Subcutaneous abdominal adipose tissue (tissue), 5 donors: ENCODE results near the gene PREX1.

Source experiments
- H3K27ac ChIP-seq: one replicate; pipeline ENCODE4 v1.7.0; 2013; ENCODE audit warnings: low read depth, mild to moderate bottlenecking, inconsistent platforms, low read length, moderate library complexity
- H3K27me3 ChIP-seq, 5 donors: one replicate each; pipeline ENCODE4 v1.7.0; 2013; ENCODE audit warnings: low read length in 5 of 5, inconsistent platforms in 1 of 5; ENCODE audit not compliant: control insufficient read depth in 5 of 5, insufficient read depth in 4 of 5
- H3K36me3 ChIP-seq, 5 donors: one replicate each; pipeline ENCODE4 v1.7.0; 2013; ENCODE audit warnings: low read length in 5 of 5; ENCODE audit not compliant: control insufficient read depth in 5 of 5, insufficient read depth in 5 of 5
- H3K4me1 ChIP-seq, 5 donors: one replicate each; pipeline ENCODE4 v1.7.0; 2013; ENCODE audit warnings: low read length in 5 of 5, mild to moderate bottlenecking in 3 of 5, moderate library complexity in 1 of 5; ENCODE audit not compliant: control insufficient read depth in 5 of 5, insufficient read depth in 5 of 5
- H3K4me3 ChIP-seq, 5 donors: one replicate each; pipeline ENCODE4 v1.7.0; 2013; ENCODE audit warnings: low read length in 5 of 5, low read depth in 1 of 5
- H3K9ac ChIP-seq, 5 donors: one replicate each; pipeline ENCODE4 v1.7.0; 2013; ENCODE audit warnings: low read length in 5 of 5, mild to moderate bottlenecking in 4 of 5, moderate library complexity in 3 of 5
- H3K9me3 ChIP-seq, 5 donors: one replicate each; pipeline ENCODE4 v1.7.0; 2013; ENCODE audit warnings: low read length in 5 of 5; ENCODE audit not compliant: control insufficient read depth in 5 of 5
- donor health status: healthy.
- donor health status: healthy.
- donor health status: healthy.
- donor health status: healthy.
- donor health status: healthy.

PREX1 gene

DNA sequence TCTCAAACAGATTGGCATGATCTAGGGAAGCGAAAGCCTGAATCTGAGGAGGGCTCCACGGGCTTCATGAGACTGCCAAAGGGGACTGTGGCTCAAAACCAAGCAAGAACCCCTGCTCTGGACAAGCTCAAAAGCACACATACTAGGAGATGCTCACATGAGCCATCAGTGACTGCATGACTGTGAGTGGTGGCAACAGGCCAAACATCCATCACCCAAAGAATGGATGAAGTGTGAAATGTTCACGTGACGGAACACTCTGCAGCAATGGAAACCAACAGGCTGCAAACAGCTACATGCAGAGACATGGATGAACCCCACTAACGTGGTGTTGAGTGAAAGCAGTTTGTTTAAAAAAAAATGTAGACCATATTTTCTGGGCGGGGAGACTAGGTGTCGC is 136.3 kb downstream of the PREX1 start:
- Histone ChIP-seq H3K27ac (no peak overlapping the region), H3K9me3 (no peaks in the 10 kb centered on the region), H3K4me3 (no peak overlapping the region), H3K27me3 (peaks cover 0 to 15% (median 10%) of the 10 kb centered on the region in 5 donors), H3K9ac (no peak overlapping the region), H3K36me3 (peaks cover 0 to 30% (median 13%) of the 10 kb centered on the region in 5 donors), H3K4me1 (peaks cover 0 to 11% (median 5%) of the 10 kb centered on the region in 5 donors)

DNA sequence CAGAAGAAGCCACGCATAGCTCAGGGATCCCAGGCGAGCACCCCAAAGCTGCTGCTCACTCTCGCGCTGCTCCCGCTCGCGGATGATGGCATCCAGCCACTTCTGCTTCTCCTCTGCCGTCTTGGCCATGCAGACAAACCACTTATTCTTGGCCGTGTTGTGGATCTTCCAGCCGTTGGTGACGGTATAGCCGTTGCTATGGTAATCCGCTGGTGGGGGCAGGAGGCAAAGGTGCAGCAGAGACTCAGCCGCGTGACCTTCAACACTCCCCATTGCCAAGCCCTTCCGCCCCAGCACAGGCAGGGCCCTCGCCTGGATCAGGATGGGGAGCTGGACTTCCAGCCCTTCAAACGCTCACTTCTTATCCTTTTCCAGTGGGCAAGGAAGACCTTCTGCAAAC is 136.9 kb downstream of the PREX1 start:
- H3K27ac ChIP-seq = no peak overlapping the region
- no peaks in the 10 kb centered on the region for H3K9me3 ChIP-seq
- H3K4me1 ChIP-seq = peaks cover 3 to 17% (median 12%) of the 10 kb centered on the region in 5 donors
- H3K4me3 ChIP-seq = no peak overlapping the region
- H3K36me3 ChIP-seq = peaks cover 0 to 30% (median 13%) of the 10 kb centered on the region in 5 donors
- H3K27me3 ChIP-seq = peaks cover 0 to 15% (median 10%) of the 10 kb centered on the region in 5 donors
- H3K9ac ChIP-seq = no peak overlapping the region

DNA sequence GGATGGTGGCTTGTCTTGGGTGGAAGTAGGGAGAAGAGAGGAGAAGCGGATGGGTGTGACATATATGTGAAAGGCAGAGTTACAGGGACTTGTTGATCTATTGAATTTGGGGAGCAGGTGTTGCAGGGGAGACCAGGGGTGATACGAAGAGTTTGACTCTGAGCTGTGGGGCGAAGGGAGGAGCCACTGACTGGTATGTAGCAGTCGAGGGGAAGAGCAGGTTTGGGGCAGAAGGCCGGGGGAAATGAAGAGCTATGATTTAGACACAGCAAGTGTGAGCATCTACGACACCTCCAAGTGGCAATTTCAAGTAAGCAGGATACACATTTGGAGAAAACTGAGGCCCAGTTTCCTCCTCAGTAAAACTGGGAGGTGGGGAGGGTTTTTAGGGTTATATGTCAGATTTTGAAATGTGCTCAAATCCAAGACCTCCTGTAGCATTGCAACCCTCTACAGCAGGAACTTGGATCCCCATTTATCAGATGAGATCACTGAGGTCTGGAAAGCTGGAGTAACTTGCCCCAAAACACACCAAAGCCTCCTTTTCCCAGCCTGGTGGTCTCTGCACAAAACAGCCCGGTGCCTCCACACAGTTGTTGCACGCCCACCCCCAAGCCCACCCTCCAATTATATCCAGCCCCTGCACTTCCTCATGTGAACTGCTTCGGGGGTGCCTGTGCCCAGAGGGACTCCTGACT is 137.8 kb downstream of the PREX1 start:
- Histone ChIP-seq H3K9ac (no peak overlapping the region), H3K27ac (no peak overlapping the region), H3K4me1 (peaks cover 4 to 25% (median 20%) of the 10 kb centered on the region in 5 donors), H3K9me3 (no peaks in the 10 kb centered on the region), H3K27me3 (peaks cover 0 to 12% (median 10%) of the 10 kb centered on the region in 5 donors), H3K4me3 (no peak overlapping the region), H3K36me3 (peaks cover 0 to 30% (median 13%) of the 10 kb centered on the region in 5 donors)

DNA sequence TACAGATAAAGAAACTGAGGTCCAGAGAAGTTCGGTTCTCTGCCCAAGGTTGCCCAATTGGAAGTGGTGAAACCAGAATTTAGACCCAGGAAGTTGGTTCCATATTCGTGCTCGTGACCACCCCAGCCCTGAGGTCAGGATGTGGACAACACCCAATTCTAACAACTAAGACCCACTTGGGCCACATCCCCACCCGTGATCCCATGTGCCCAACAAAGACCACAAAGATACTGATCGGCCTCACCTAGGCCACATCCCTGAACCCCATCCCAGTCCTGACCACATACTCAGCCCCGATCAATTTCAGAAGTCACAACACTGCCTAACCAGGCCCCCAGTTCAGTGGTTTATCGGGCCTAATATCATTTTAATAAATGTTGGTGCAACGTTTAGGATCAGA is 138.4 kb downstream of the PREX1 start:
- Histone ChIP-seq H3K9ac (no peak overlapping the region), H3K27me3 (peaks cover 0 to 17% (median 11%) of the 10 kb centered on the region in 5 donors), H3K9me3 (no peaks in the 10 kb centered on the region), H3K4me3 (no peak overlapping the region), H3K4me1 (peaks cover 10 to 31% (median 27%) of the 10 kb centered on the region in 5 donors), H3K27ac (no peak overlapping the region), H3K36me3 (peaks cover 0 to 27% (median 11%) of the 10 kb centered on the region in 5 donors)

DNA sequence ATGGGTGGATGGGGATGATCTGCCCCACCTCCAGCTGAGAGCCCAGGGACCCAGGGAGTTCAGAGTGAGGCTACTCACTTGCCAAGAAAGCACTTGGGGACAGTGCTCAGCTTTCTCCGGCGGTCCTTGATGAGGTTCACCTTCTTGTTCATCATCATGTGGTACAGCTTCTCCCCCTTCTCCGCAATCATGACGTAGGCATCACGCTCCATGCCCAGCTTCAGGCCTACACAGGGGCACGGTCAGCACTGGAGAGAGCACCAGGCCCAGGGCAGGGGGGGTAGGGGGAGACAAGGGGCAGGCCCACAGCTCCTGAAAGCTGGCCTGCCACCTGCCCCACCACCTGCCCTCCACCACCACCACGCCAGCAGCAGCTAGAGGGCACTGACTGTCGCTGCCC is 139.2 kb downstream of the PREX1 start:
- peaks cover 0 to 23% (median 14%) of the 10 kb centered on the region in 5 donors for H3K27me3 ChIP-seq
- no peak overlapping the region for H3K4me3 ChIP-seq
- peaks cover 11 to 39% (median 31%) of the 10 kb centered on the region in 5 donors for H3K4me1 ChIP-seq
- peaks cover 0 to 24% (median 9%) of the 10 kb centered on the region in 5 donors for H3K36me3 ChIP-seq
- no peaks in the 10 kb centered on the region for H3K9me3 ChIP-seq
- no peak overlapping the region for H3K9ac ChIP-seq
- no peak overlapping the region for H3K27ac ChIP-seq

DNA sequence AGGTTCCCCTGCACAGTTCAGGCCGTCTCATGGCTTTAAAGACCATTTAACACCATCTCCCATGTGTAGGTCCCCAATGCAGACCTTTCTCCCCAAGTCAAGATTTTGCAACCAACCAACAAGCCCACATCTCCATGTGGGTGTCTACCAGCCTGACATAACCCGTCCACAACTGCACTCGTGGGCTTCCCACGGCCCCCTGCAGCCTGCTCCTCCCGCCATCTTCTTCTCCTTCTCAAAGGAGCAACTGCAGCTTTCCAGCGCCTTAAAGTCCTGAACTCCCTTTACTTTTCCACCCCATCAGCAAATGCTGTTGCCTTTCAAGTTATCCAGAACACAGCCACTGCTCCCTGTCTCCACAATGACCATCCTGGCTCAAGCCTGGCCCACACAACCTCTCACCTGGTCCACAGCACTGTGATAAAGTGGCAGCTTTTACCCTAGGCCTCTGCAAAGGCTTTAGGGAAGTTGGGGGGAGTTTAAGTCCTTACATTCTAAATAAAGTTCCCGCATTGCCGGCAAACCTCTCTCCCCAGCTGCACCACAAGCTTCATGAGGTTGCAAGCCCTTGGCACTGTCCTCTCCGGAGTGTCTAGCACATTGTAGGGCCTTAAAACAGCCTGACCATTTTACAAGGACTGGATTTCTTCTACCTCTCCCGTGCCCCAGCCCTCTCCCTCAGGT is 140.5 kb downstream of the PREX1 start:
- H3K4me1 ChIP-seq = peaks cover 16 to 52% (median 42%) of the 10 kb centered on the region in 5 donors
- H3K36me3 ChIP-seq = peaks cover 0 to 17% (median 9%) of the 10 kb centered on the region in 5 donors
- H3K4me3 ChIP-seq = no peak overlapping the region
- H3K27me3 ChIP-seq = peaks cover 0 to 32% (median 14%) of the 10 kb centered on the region in 5 donors
- no peaks in the 10 kb centered on the region for H3K9me3 ChIP-seq
- H3K9ac ChIP-seq = no peak overlapping the region
- H3K27ac ChIP-seq = no peak overlapping the region

DNA sequence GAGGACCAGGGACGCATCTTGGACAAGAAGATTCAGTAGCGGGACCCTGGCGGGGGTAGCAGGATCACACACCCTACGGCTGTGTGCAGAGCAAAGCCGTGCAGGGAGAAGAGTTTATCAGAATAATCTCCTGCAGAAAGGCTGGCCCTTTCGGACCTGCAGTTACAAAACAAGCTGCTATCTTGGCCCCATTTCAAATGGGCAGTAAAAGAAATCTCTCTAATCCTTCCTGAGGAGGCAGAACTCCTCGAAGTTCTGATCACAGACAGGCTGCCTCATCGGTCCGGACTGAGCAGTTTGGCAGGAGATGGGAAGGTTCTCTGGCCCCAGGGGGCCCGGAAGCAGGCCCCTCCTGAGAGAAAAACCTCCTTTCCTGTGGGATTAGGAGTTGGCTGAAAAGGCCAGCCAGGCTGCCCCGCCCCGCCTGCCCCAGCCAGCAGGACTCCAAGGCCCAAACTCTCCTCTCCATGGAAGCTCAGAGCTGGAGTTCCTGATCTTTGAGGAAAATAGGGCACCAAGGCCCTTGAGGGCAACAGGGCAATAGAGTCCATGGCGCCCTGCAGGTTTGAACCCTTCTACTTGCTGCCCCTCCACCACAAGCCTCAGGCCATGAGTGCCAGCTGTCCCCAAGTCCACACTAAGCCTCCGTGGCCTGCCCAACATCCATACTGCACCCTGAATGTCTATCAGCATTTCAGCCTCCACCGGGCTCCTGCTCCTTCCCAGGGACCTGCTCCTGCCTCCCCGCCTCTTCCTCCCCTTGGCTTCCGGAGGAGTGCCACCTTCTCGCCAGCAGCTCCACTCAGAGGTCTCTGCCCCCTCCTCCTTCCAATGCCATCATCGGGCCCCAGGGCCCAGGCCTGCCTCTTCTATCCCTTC is 141.3 kb downstream of the PREX1 start:
- Histone ChIP-seq H3K9ac (no peak overlapping the region), H3K27ac (no peak overlapping the region)

DNA sequence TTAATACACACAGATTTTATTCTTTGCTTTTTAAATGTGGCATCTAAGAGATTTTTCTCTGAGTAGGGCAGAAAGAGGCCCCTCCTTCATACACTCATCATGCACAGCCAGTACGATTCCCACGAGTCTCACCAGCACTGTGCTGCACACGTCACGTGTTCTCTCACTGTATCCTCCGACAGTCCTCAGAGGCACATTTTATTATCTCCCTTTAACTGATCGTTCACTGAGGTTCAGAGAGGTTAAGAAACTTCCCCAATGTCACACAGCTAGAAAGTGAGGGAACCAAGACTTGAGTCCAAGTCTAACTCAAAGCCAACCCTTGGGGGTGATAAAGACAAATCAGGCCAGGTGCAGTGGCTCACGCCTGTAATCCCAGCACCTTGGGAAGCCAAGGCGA is 142.5 kb downstream of the PREX1 start:
- Histone ChIP-seq H3K9ac (no peak overlapping the region), H3K4me1 (peaks cover 16 to 56% (median 45%) of the 10 kb centered on the region in 5 donors), H3K27me3 (peaks cover 0 to 27% (median 16%) of the 10 kb centered on the region in 5 donors), H3K4me3 (no peak overlapping the region), H3K27ac (no peak overlapping the region), H3K9me3 (no peaks in the 10 kb centered on the region), H3K36me3 (peaks cover 0 to 15% (median 0%) of the 10 kb centered on the region in 5 donors)

More for the DNA sequence above, 141.3 kb downstream of the PREX1 start:
- Histone ChIP-seq H3K4me1 (peaks cover 16 to 56% (median 45%) of the 10 kb centered on the region in 5 donors), H3K27me3 (peaks cover 0 to 33% (median 18%) of the 10 kb centered on the region in 5 donors), H3K4me3 (peak overlapping the region in 1 of 5 donors; percentile 24), H3K36me3 (peaks cover 0 to 15% (median 5%) of the 10 kb centered on the region in 5 donors), H3K9me3 (no peaks in the 10 kb centered on the region)

DNA sequence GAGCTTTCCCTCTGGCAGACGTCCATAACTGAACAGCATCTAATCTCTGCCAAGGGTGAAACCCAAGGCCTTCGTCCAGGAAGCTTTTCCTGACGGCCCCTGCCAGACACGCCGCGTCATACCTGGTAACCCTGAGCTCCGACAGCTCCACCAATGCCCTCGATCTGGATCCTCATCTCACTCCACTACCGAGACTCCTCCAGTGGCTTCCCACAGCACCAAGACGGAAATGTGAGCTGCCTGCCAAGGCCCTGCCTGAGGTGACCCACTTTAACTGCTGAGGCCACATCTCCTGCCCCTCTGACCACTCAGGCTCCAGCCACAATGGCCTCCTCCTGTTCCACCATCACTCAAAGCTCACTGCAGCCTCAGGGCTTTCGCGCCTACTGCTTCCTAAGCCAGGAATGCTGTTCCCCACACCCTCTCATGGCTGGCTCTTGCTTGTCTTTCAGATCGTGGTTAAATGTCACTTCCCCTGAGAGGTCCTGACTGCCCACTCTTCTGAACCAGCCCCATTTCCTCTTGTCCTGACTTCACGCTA is 143.2 kb downstream of the PREX1 start:
- H3K27me3 ChIP-seq = peaks cover 0 to 31% (median 23%) of the 10 kb centered on the region in 5 donors
- no peak overlapping the region for H3K27ac ChIP-seq
- H3K4me3 ChIP-seq = no peak overlapping the region
- peak overlapping the region in 1 of 5 donors; percentile 10 for H3K9ac ChIP-seq
- H3K9me3 ChIP-seq = no peaks in the 10 kb centered on the region
- H3K36me3 ChIP-seq = peaks cover 0 to 22% (median 0%) of the 10 kb centered on the region in 5 donors
- peaks cover 16 to 56% (median 45%) of the 10 kb centered on the region in 5 donors for H3K4me1 ChIP-seq
